GM19452 (cell line): ENCODE results near the gene ITPRIPL2.

Experiments used
- ATAC-seq: cut with Tn5 transposase; IDR thresholded peaks from one replicate; pipeline ENCODE4 v1.9.1; 2021; ENCODE audit not compliant: unreplicated experiment

The ITPRIPL2 gene

GRCh38 chr16:19140396-19140795 is 26.6 kb downstream of the ITPRIPL2 start:
- no peak for ATAC-seq

GRCh38 chr16:19142939-19143598 is 29.3 kb downstream of the ITPRIPL2 start:
- no peak for ATAC-seq

GRCh38 chr16:19143599-19143956 is 29.8 kb downstream of the ITPRIPL2 start:
- ATAC-seq = no peak

GRCh38 chr16:19145010-19145409 is 31.2 kb downstream of the ITPRIPL2 start:
- no peak for ATAC-seq

GRCh38 chr16:19147126-19147525 is 33.4 kb downstream of the ITPRIPL2 start:
- ATAC-seq = no peak

GRCh38 chr16:19147627-19148026 is 33.9 kb downstream of the ITPRIPL2 start:
- no peak for ATAC-seq

- ATAC-seq = no peak
Measured at GRCh38 chr16:19148189-19148588, 34.4 kb downstream of the ITPRIPL2 start.

- ATAC-seq = no peak
Measured at GRCh38 chr16:19151310-19151709, 37.5 kb downstream of the ITPRIPL2 start.

- no peak for ATAC-seq
Measured at GRCh38 chr16:19152042-19152441, 38.3 kb downstream of the ITPRIPL2 start.

GRCh38 chr16:19153876-19154275 is 40.1 kb downstream of the ITPRIPL2 start:
- ATAC-seq = no peak

GRCh38 chr16:19162085-19162484 is 48.3 kb downstream of the ITPRIPL2 start:
- no peak for ATAC-seq

- ATAC-seq = no peak
Measured at GRCh38 chr16:19163215-19163614, 49.5 kb downstream of the ITPRIPL2 start.

- ATAC-seq = no peak
Measured at GRCh38 chr16:19164285-19164684, 50.5 kb downstream of the ITPRIPL2 start.

GRCh38 chr16:19165101-19165500 is 51.3 kb downstream of the ITPRIPL2 start:
- ATAC-seq = no peak

GRCh38 chr16:19166500-19166899 is 52.7 kb downstream of the ITPRIPL2 start:
- ATAC-seq = no peak

- ATAC-seq = no peak
Measured at GRCh38 chr16:19167710-19168370, 54.1 kb downstream of the ITPRIPL2 start, which contains the start of gene SYT17. TSS of gene SYT17 (plus strand) at chr16:19168240. CDS start at chr16:19168647, 407 bp downstream.

GRCh38 chr16:19168371-19169081 is 54.8 kb downstream of the ITPRIPL2 start:
- no peak for ATAC-seq

- no peak for ATAC-seq
Measured at GRCh38 chr16:19169082-19169639, 55.4 kb downstream of the ITPRIPL2 start.

- no peak for ATAC-seq
Measured at GRCh38 chr16:19170043-19170655, 56.4 kb downstream of the ITPRIPL2 start.
